Putamen (tissue), 1 donor: ENCODE results near the gene RGS9.
A peak's percentile ranks its signal among the peaks of the same experiment; 100 is the strongest.
"Not testable (repeated sequence)": the region's sequence is repeated elsewhere in the genome, so short reads cannot be mapped to it uniquely, and the experiment has no call there.

Experiments
- DNase-seq: peaks from one replicate; pipeline ENCODE4 v3.0.0-alpha.2; 2016; ENCODE audit warnings: low spot score

RGS9 gene

DNA sequence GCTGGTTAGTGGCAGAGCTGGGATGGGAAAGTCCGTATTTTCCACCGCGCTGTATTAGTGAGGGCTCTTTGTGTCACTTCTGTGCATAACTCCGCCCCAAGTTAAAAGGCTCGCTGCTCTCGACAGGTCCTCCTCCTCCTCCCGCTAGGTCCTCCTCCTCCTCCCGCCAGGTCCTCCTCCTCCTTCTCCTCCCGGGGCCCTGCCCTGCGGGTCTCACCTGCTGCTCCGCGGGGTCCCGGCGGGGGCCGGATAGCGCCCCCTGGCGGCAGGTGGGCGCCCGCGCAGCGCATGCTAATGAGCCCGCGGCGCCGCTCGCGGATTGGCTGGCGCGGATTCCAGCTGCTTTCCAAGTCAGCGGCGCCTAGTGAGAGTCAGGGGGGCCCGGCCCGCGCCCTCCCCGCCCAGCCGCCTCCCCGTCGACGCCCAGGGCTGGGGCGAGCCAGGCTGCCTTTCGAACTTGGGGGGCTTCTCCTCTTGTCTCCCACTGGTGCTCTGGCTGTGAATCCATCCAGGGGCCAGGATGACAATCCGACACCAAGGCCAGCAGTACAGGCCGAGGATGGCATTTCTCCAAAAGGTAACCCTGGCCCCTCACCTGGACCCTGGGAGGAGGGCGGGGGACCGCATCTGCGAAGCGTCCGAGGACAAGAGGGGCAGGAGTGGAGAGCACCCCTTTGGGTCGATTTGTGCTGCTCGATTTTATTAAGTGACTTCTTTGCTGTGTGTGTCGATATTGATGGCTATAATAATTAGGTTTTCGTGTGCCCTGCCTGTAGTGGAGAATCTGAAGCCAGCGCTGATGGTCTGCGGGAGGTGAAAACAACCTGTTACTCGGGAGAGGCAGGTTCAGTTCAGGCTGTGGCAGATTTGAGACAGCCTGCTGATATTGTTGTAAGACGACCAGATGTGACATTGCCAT, at the start of gene RGS9:
Gene RGS9, plus strand, starts transcription at position 350 of the 919 bp plus-strand sequence. Its CDS starts 171 bp downstream, at position 521.
- peak; percentile 87 for DNase-seq

DNA sequence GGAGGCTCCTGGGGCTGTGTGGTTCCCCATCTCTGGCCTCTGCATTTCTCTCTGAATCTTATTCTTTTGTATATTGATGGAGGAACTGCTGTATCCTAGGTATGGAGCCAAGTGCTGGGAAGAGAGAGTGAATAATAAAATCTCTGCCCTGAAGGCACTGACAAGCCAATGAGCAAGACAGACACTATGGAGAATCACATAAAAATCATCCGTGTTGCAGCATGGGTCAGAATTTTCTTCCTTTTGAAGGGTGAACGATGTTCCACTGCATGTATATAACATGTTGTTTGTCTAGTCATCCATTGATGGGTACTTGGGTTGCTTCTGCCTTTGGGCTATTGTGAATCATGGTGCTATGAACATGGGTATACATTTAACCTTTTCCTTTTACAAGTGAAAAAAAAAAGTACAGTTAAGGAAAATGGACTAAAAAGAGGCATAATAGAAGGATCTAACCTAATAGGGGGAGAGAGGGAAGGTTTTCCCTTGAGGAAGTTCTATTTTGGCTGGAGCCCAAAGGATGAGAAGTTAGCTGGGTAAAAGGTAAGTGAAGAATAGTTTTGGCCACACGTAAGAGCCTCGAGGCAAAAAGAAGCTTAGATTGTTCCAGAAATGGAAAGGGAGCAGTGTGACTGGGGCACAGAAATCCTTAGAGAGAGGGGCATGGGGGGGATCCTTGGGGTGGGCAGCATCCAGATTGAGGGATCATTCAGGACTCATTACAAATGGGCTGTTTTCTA, 48.4 kb upstream of the RGS9 start:
- no peak for DNase-seq

DNA sequence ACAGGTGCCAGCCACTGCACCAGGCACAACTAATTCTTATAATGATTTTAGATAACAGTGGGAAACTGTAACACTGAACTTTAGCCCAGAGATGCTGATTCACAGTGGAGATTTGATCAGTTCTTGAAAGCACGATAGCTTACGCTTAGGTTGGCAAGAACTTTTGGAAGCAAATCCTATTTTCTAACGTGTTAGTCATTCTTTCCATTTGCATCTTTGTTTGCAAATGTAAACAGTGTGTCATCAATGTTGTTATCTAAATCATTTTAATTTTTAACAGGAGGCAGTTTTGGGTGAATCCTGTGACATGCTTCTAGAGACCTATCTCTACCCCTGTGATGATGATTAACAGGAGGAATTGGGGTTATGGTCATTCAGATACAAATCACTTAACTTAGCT, 44.9 kb upstream of the RGS9 start:
- DNase-seq, result no peak

DNA sequence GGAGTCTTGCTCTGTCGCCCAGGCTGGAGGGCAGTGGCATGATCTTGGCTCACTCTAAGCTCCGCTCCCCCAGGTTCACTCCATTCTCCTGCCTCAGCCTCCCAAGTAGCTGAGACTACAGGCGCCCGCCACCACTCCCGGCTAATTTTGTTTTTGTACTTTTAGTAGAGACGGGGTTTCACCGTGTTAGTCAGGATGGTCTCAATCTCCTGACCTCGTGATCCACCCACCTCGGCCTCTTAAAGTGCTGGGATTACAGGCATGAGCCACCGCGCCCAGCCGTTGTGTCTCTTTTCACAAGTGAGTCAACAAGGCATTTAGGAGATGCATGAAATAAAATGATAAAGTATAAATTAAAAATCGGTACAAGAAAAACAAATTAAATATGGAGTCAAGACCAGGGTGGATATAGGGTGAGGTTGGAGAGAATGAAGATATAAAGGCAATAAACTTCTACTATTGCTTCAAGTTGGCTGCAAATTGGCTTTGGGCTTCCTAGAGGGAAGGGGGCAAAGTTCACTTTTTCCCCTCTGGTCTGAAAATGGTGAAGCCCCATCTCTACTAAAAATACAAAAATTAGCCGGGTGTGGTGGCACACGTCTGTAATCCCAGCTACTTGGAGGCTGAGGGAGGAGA, 44.3 kb upstream of the RGS9 start:
- not testable (repeated sequence) for DNase-seq

DNA sequence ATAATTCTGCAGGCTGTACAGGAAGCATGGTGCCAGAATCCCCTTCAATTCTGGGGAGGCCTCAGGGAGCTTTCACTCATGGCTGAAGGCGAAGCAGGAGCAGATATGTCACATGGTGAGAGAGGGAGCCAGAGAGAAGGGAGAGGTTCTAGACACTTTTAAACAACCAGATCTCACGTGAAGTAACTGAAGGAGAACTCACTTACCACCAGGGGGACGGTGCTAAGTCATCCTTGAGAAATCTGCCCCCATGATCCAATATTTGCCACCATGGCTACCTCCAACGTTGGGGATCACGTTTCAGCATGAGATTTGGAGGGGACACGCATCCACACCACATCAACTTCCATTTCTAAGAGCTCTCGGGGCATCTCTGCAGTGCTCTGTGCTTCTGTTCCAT, 43.2 kb upstream of the RGS9 start:
- DNase-seq, result no peak

DNA sequence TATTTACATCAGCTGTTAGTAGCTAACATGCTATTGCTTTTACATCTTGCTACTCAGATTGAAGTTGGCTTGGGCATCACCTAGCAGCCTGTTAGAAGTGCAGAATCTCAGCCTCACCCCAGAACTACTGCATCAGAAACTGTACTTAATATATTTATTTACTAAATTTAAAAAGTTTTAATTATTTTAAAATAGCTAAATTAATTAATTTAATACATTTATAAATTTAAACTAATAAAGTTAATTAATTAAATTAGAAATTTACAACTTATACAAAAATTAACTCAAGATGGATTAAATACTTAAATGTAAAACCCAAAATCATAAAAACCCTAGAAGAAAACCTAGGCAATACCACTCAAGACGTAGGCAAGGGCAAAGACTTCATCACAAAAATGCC, 41.7 kb upstream of the RGS9 start:
- no peak for DNase-seq

DNA sequence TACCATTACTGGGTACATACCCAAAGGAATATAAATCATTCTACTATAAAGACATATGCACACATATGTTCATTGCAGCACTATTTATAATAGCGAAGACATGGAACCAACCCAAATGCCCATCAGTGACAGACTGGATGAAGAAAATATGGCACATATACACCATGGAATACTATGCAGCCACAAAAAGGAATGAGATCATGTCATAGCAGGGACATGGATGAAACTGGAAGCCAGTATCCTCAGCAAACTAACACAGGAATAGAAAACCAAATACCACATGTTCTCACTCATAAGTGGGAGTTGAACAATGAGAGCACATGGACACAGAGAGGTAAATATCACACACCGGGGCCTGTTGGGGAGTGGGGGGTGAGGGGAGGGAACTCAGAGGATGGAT, 40.8 kb upstream of the RGS9 start:
- DNase-seq, result not testable (repeated sequence)

DNA sequence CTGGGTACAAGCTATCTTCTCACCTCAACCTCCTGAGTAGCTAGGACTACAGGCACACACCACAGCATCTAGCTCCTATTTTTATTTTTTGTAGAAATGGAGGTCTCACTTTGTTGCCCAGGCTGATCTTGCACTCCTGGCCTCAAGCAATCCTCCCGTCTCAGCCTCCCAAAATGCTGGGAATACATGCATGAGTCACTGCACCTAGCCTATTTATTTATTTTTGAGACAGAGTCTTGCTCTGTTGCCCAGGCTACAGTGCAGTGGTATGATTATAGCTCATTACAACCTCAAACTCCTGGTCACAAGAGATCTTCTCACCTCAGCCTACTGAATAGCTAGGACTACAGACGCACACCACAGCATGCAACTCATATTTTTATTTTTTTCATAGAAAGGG, 40.1 kb upstream of the RGS9 start:
- no peak for DNase-seq

DNA sequence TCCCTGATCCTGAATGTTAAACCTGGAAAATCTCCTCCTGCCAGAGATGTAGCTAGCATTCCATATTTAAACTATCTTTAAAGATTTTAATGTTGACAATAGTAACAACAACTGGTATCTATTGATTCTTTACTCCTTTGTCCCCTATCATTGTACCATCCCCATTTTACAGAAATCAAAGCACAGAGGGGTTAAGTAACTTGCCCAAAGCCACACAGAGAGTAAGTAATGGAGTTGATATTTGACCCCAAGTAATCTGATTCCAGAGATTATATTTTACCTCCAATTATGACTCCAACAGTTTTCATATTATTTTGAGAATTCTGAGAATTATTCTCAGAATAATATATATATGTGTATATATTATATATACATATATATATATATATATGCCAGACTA, 37.7 kb upstream of the RGS9 start:
- DNase-seq, result no peak

DNA sequence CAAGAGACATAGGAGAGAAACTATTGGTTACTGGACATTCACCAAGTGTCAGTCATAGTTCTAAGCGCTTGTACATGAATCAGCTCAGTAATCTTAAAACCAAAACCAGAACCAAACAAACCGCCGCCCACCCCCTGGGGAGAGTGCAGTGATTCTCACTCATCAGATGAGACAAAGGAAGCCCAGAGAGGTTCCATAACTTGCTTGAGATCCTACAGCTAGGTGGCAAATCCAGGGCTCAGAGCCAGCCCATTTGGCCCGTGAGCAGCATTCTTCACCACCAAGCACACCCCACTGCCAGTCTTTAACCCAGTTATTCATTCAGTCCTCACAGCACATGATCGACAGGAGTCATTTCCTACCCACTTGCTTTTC, 37.2 kb upstream of the RGS9 start:
- DNase-seq, result peak; percentile 31

DNA sequence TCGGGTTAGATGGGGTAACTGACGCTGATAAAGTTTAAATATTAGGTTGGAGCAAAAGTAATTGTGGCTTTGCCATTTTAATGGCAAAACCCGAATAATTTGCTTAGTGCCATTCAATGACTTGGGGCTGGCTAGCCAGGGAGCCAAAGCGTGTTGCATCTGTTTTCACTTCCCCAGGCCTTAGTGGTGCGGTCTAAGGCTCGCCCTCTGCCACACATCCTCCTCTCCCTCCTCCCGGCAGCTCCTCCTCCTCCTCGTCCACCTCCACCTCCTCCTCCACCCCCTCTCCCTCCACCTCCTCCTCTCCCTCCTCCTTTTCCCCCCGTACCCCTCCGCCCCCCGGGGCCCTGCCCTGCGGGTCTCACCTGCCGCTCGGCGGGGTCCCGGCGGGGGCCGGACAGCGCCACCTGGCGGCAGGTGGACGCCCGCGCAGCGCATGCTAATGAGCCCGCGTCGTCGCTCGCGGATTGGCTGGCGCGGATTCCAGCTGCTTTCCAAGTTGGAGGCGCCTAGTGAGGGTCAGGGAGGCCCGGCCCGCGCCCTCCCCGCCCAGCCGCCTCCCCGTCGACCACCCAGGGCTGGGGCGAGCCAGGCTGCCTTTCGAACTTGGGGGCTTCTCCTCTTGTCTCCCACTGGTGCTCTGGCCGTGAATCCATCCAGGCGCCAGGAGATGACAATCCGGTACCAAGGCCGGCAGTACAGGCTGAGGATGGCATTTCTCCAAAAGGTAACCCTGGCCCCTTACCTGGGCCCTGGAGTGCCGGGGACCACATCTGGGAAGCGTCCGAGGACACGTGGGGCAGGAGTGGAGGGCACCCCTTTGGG, 36.6 kb upstream of the RGS9 start:
- DNase-seq, result peak; percentile 86

DNA sequence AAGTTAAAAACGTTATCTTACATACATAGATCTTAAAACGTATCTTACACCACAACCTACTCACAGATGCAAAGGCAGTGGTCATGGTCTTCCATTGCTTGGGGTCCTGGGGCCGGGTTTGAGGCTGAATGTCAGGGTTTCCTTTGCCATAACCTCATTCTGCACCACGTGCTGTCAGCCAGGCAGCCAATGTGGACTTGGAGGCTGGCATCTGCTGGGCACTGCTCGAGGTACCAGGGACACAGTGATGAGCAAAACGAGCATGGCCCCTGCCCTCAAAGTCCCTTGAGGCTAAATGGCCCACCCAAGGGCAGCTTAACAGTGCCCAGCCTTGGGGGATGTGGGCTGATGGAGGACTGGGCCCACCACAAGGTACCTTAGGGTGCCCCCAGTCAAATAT, 35.8 kb upstream of the RGS9 start:
- no peak for DNase-seq

DNA sequence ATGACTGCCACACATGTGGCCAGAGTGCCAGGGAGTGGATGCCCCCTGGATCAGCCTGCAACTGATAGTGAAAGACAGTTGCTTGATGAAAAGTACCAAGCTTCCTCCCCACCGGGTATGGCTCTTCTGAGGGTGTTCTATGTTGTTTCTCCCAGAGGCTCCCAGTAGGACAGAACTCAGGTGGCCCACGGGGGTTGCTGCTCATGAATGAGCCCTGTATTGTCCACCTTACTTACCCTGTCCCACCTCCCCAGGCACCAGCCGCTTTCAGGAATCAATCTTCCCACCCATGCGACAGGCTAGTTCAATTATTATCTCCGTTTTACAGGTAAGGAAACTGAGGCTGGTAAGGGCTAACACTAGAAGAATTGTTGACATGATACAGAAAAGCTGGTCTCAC, 34.9 kb upstream of the RGS9 start:
- DNase-seq, result no peak

DNA sequence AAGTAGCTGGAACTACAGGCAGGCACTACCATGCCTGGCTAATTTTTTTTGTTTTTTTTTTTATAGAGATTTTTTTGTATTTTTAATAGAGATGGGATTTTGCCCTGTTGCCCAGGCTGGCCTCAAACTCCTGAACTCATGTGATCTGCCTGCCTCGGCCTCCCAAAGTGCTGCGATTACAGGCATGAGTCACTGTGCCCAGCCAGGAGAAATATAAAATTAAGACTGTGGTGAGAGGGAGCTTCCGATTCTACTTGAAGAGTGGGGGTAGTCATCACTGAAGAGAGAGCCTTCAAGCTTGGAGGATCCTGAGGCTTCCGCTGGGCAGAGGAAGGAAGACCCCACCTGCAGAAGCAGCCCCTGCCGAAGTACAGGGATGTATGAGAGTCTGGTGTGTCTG, 34.4 kb upstream of the RGS9 start:
- DNase-seq, result no peak

DNA sequence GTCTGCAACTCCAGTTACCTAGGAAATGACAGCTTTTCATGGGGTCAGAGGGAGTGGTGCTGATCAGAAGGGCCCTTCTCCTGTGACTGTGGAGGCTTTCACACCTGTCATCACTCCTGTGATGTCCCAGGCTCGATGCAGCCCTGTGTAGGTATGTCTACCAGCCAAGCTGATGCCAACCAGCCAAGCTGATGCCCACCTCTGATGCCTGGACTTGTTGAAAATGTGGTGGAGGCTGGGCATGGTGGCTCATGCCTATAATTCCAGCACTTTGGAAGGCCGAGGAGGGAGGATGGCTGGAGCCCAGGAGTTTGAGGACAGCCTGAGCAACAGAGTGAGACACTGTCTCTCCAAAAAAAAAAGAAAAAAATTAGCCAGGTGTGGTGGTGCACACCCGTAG, 33.7 kb upstream of the RGS9 start:
- no peak for DNase-seq

DNA sequence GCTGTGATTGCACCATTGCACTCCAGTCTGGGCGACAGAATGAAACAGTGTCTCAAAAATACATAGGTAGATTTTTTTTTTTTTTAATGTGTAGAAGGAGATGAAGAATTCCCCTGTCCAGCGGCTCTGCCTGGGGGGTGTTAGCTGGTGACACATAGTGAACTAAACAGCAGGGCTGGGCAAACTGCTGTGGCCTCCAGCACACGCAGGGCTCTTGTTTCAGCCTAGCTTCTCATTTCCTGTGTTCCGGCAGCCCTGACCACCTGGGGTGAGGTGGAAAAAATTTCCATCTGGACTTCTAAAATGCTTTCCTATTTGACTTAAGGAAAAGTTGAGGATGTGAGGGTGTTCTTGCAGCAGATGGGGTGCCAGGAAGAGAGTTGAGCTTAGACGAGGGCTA, 33.3 kb upstream of the RGS9 start:
- DNase-seq, result no peak

DNA sequence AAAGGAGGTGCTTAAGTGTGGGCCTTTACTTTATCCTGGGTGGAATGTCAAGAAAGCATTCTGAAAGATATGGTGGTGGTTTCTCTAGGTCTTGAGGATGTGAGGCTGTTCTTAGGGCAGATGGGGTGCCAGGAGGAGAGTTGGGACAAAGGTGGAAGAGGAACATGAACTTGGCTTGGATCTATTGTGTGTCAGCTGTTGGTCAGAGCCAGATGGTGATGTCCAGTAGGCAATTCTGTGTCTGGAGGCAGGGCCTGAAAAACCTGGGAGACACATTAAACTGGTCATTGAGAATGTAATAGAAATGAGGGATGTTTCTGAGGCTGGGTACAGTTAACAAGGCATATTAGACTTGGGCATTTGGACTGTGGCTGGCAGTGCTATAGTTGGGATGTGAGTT, 32.6 kb upstream of the RGS9 start:
- DNase-seq, result no peak

DNA sequence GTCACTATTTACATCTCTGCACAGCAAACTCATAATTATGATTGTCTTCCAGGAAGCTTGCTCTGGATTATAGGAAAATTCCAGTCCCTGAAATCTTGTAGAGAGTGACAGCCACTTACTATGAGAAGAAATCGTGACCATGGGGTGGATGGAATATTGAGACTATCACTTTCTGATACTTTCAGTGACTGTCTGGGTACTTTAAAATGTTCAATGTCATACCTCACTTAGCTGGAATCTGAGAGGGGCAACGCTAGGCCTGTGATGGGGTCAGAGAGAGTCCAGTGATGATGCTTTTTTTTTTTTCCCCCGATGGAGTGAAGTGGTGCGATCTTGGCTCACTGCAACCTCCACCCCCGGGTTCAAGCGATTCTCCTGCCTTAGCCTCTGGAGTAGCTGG, 32.2 kb upstream of the RGS9 start:
- no peak for DNase-seq

DNA sequence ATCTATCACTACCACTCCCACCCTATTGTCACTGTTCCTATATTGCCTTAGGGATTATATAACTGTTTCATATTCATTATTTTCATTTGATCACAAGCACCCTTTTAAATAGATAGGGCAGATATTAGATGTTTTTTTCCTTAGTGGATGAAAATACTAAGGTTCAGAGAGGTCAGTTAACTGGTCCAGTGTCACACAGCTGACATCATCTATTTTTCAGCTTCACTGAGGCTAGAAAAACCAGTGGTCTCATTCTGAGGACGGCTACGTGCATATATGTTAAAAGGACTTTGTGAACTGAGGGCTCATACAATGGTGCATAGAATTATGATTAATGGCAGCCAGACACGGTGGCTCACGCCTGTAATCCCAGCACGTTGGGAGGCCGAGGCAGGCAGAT, 29.0 kb upstream of the RGS9 start:
- no peak for DNase-seq

DNA sequence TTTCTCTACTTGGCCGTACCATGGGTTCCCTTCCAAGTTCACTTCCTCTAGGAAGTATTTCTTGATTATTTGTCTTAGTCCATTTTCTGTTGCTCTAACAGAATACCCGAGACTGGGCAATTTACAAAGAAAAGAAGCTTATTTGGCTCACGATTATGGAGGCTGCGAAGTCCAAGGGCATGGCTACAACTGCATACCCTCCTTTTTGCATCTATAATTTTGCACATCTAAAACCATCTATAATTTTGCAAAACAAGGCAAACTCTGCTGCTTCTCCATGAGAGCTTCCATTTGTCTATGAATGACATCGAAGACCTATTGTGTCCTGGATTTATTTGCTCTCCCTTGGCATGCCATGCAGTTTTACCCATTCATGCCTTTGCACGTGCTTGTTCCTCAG, 27.6 kb upstream of the RGS9 start:
- DNase-seq, result no peak

DNA sequence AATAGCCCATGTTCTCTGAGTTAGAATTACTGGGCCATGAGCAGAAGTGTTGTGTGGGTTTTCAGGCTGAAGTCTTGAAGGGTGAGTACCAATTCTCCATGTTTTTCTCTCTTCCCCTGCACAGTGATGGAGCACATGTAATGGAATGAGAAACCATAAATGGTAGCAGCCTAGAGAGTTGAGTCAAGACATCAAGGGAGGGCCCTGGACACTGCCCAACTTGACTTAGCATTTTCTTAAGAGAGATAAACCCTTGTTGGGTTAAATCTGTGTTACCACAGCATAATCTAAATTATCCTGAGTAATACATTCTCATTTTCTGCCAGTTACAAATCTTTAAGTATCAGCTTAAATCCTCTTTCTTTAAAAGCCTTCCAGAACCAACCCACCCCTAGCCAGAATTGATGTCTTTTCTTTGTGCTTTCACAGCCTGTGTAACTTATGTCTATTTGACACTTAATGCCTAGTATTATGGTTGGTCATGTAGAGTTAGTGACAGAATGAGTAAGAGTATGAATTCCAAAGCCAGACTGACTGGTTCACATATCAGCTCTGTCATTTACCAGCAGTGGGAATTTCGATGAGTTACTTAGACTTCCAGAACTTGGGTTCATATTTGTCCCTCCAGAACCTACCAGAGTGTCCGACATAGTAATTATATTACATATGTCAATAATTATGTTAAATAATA, 27.0 kb upstream of the RGS9 start:
- DNase-seq, result no peak
